Trophoblast cell (in vitro differentiated cells and primary cell): Measurements from ENCODE around the gene TROAP.
"Not testable (repeated sequence)": the region's sequence is repeated elsewhere in the genome, so short reads cannot be mapped to it uniquely, and the experiment has no call there.

ENCODE experiments used
- DNase-seq, 2 donors: peaks; one replicate each; pipeline ENCODE4 v3.0.0-alpha.2; 2016
- H2AFZ ChIP-seq: 2 replicates; pipeline ENCODE4 v1.6.1; 2013; ENCODE audit warnings: low read length, moderate library complexity, mild to moderate bottlenecking; ENCODE audit not compliant: insufficient read depth, poor library complexity
- H2AK5ac ChIP-seq: 2 replicates; pipeline ENCODE4 v1.6.1; 2013; ENCODE audit warnings: mild to moderate bottlenecking, low read length
- H2BK120ac ChIP-seq: 2 replicates; pipeline ENCODE4 v1.6.1; 2013; ENCODE audit warnings: low read length, mild to moderate bottlenecking, moderate library complexity; ENCODE audit not compliant: insufficient read depth, poor library complexity
- H2BK12ac ChIP-seq: 2 replicates; pipeline ENCODE4 v1.6.1; 2013; ENCODE audit warnings: mild to moderate bottlenecking, low read length, moderate library complexity
- H2BK5ac ChIP-seq: 2 replicates; pipeline ENCODE4 v1.6.1; 2013; ENCODE audit warnings: low read length, low read depth, moderate library complexity, mild to moderate bottlenecking; ENCODE audit not compliant: poor library complexity
- H3K14ac ChIP-seq: 2 replicates; pipeline ENCODE4 v1.6.1; 2013; ENCODE audit warnings: mild to moderate bottlenecking, low read length
- H3K18ac ChIP-seq: 2 replicates; pipeline ENCODE4 v1.6.1; 2013; ENCODE audit warnings: mild to moderate bottlenecking, low read length
- H3K23ac ChIP-seq: 2 replicates; pipeline ENCODE4 v1.6.1; 2013; ENCODE audit warnings: low read length
- H3K27ac ChIP-seq: 2 replicates; pipeline ENCODE4 v1.5.1; 2013; ENCODE audit warnings: low read depth, mild to moderate bottlenecking, inconsistent platforms, low read length, moderate library complexity
- H3K27me3 ChIP-seq: 2 replicates; pipeline ENCODE4 v1.6.1; 2013; ENCODE audit warnings: inconsistent platforms, mild to moderate bottlenecking, low read length, moderate library complexity; ENCODE audit not compliant: insufficient read depth
- H3K36me3 ChIP-seq, 2 experiments: 1 replicate in 1 of 2; 2 replicates in 1 of 2; pipeline ENCODE4 v1.6.1; 2013; ENCODE audit warnings: low read length in 2 of 2, mild to moderate bottlenecking in 2 of 2, moderate library complexity in 1 of 2; ENCODE audit not compliant: insufficient read depth in 2 of 2, control insufficient read depth in 1 of 2
- H3K4ac ChIP-seq: 2 replicates; pipeline ENCODE4 v1.6.1; 2013; ENCODE audit warnings: low read depth, mild to moderate bottlenecking, low read length, moderate library complexity
- H3K4me1 ChIP-seq, 2 experiments: 1 replicate in 1 of 2; 2 replicates in 1 of 2; pipeline ENCODE4 v1.6.1; 2013; ENCODE audit warnings: low read length in 2 of 2, mild to moderate bottlenecking in 2 of 2, moderate library complexity in 1 of 2; ENCODE audit not compliant: insufficient read depth in 2 of 2, control insufficient read depth in 1 of 2
- H3K4me2 ChIP-seq: 2 replicates; pipeline ENCODE4 v1.6.1; 2013; ENCODE audit warnings: inconsistent platforms, mild to moderate bottlenecking, low read length, moderate library complexity
- H3K4me3 ChIP-seq: 2 replicates; pipeline ENCODE4 v1.5.1; 2013; ENCODE audit warnings: mild to moderate bottlenecking, low read depth, low read length, inconsistent platforms
- H3K79me1 ChIP-seq: one replicate; pipeline ENCODE4 v1.6.1; 2013; ENCODE audit warnings: low read length
- H3K79me2 ChIP-seq: 2 replicates; pipeline ENCODE4 v1.6.1; 2013; ENCODE audit warnings: low read length, mild to moderate bottlenecking; ENCODE audit not compliant: control insufficient read depth, insufficient read depth, poor library complexity
- H3K9ac ChIP-seq: 2 replicates; pipeline ENCODE4 v1.6.1; 2013; ENCODE audit warnings: mild to moderate bottlenecking, low read length
- H3K9me3 ChIP-seq: 2 replicates; pipeline ENCODE4 v1.6.1; 2013; ENCODE audit warnings: low read depth, mild to moderate bottlenecking, control low read depth, inconsistent platforms, low read length; ENCODE audit not compliant: insufficient read depth
- H4K12ac ChIP-seq: 2 replicates; pipeline ENCODE4 v1.6.1; 2013; ENCODE audit warnings: low read depth, mild to moderate bottlenecking, low read length, moderate library complexity
- H4K8ac ChIP-seq: 2 replicates; pipeline ENCODE4 v1.6.1; 2013; ENCODE audit warnings: low read depth, mild to moderate bottlenecking, low read length, moderate library complexity
- H4K91ac ChIP-seq: one replicate; pipeline ENCODE4 v1.6.1; 2013; ENCODE audit warnings: low read depth, mild to moderate bottlenecking, low read length, moderate library complexity
- WGBS: extraction: QIAGEN DNeasy Blood & Tissue Kit; methylation state at CpG from one replicate; pipeline ENCODE4 v1.1.7; 2013; ENCODE audit warnings: missing lambda C conversion rate; ENCODE audit not compliant: insufficient read length, insufficient coverage; ENCODE audit errors: extremely low coverage; 5-methylcytosine and 5-hydroxymethylcytosine counted together

TROAP gene

GRCh38 chr12:49331380-49332222 lies 8.5 kb downstream of the TROAP start:
- no peak overlapping the region for H2BK120ac ChIP-seq
- no peak overlapping the region for H3K14ac ChIP-seq
- H4K12ac ChIP-seq: no peak overlapping the region
- H4K91ac ChIP-seq: no peak overlapping the region
- H3K18ac ChIP-seq: no peak overlapping the region
- H3K27me3 ChIP-seq: peaks cover 23% of the 10 kb centered on the region
- H3K79me2 ChIP-seq: no peaks in the 10 kb centered on the region
- no peak overlapping the region for H4K8ac ChIP-seq
- no peak overlapping the region for H3K23ac ChIP-seq
- H2BK5ac ChIP-seq: no peak overlapping the region
- peaks cover 33% of the 10 kb centered on the region in 2 experiments for H3K36me3 ChIP-seq
- no peak overlapping the region for H3K4ac ChIP-seq
- H3K27ac ChIP-seq: no peak overlapping the region
- H3K9ac ChIP-seq: no peak overlapping the region
- no peak overlapping the region for H3K4me2 ChIP-seq
- peak; percentile 68 to 81 for DNase-seq
- H3K79me1 ChIP-seq: no peaks in the 10 kb centered on the region
- peaks cover 10% of the 10 kb centered on the region for H3K9me3 ChIP-seq
- no peak overlapping the region for H2AK5ac ChIP-seq
- H3K4me3 ChIP-seq: no peak overlapping the region
- no CpG with 5 or more reads among the region's 11 CpGs for WGBS
- no peak overlapping the region for H2BK12ac ChIP-seq
- H3K4me1 ChIP-seq: peaks cover 0 to 2% of the 10 kb centered on the region in 2 experiments
- H2AFZ ChIP-seq: no peak overlapping the region

DNA sequence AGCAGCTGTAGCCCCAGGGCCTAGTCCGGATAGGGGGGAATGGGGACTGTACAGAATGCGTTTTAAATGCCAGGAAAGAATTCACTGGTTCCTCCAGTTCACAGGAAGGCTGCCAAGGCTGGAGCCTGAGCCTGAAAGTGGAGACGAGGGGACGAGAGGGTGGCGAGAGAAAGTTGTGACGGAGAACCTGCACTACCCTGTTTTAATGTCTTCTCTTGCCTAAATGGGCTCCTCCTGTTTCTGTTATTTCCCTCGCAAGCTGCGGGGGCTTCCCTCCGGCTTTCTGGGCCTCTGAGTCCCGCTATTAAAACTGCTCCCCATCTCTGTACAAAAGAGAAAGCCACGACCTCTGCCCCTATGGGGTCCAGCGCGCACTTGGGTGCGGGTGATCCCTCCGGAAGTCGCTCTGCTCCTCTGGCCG lies 9.4 kb downstream of the TROAP start:
- WGBS: no CpG with 5 or more reads among the region's 17 CpGs
- H3K4me3 ChIP-seq: no peak overlapping the region
- no peak overlapping the region for H4K8ac ChIP-seq
- H4K12ac ChIP-seq: no peak overlapping the region
- H3K27me3 ChIP-seq: peaks cover 29% of the 10 kb centered on the region
- no peak overlapping the region for H2BK120ac ChIP-seq
- H2BK5ac ChIP-seq: no peak overlapping the region
- no peak overlapping the region for H3K27ac ChIP-seq
- peaks cover 4 to 5% of the 10 kb centered on the region in 2 experiments for H3K4me1 ChIP-seq
- no peak overlapping the region for H3K14ac ChIP-seq
- no peak overlapping the region for H3K4ac ChIP-seq
- no peak for DNase-seq
- H3K79me2 ChIP-seq: no peaks in the 10 kb centered on the region
- no peak overlapping the region for H3K9ac ChIP-seq
- H3K4me2 ChIP-seq: no peak overlapping the region
- no peaks in the 10 kb centered on the region for H3K79me1 ChIP-seq
- H4K91ac ChIP-seq: no peak overlapping the region
- H2BK12ac ChIP-seq: no peak overlapping the region
- no peak overlapping the region for H3K23ac ChIP-seq
- peaks cover 25 to 29% of the 10 kb centered on the region in 2 experiments for H3K36me3 ChIP-seq
- H3K9me3 ChIP-seq: peaks cover 13% of the 10 kb centered on the region
- H3K18ac ChIP-seq: no peak overlapping the region
- no peak overlapping the region for H2AFZ ChIP-seq
- no peak overlapping the region for H2AK5ac ChIP-seq

DNA sequence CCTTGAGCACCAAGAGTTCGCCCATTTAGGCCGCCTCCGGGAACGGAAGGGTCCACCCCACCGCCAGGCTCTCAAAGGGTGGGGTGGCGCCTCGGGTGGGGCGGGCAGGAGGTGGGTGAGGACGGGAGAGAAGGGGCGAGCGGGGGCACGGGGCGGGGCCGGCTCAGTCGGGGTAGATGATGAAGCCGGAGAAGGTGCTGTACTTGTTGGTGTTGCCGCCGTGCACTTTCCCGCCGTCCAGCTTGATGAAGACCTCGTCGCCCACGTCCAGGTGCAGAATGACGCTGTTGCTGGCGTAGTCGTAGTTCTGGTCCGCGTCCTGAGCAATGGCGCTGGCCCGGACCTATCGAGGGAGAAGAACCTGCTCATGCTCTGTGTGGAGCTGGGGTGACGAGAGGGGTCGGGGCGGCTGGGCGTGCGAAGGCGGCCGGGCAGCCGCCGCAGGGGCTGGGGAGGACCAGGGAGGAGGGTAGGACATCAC lies 9.9 kb downstream of the TROAP start:
- Histone ChIP-seq H3K4me2 (no peak overlapping the region), H2AFZ (no peak overlapping the region), H3K36me3 (peaks cover 25 to 29% of the 10 kb centered on the region in 2 experiments), H3K79me2 (no peaks in the 10 kb centered on the region), H3K9ac (no peak overlapping the region), H3K9me3 (peaks cover 13% of the 10 kb centered on the region), H4K12ac (no peak overlapping the region), H3K14ac (no peak overlapping the region), H3K4me3 (peak overlapping the region; percentile 46), H3K79me1 (no peaks in the 10 kb centered on the region), H3K4me1 (peaks cover 4 to 5% of the 10 kb centered on the region in 2 experiments), H2BK5ac (no peak overlapping the region), H2AK5ac (no peak overlapping the region), H4K91ac (no peak overlapping the region), H4K8ac (no peak overlapping the region), H3K27me3 (peaks cover 34% of the 10 kb centered on the region), H3K4ac (no peak overlapping the region), H3K27ac (no peak overlapping the region), H3K23ac (no peak overlapping the region), H3K18ac (no peak overlapping the region), H2BK120ac (no peak overlapping the region), H2BK12ac (no peak overlapping the region)
- no peak for DNase-seq
- WGBS: no CpG with 5 or more reads among the region's 40 CpGs

- H3K9me3 ChIP-seq: peaks cover 13% of the 10 kb centered on the region
- not testable (repeated sequence) for H3K4me1 ChIP-seq, DNase-seq, H3K9ac ChIP-seq, H2AFZ ChIP-seq, H4K8ac ChIP-seq, H3K4me2 ChIP-seq, H3K18ac ChIP-seq, H4K91ac ChIP-seq, H4K12ac ChIP-seq, H2BK120ac ChIP-seq, H3K4me3 ChIP-seq, H2BK5ac ChIP-seq, H3K23ac ChIP-seq, H3K27ac ChIP-seq, H3K79me1 ChIP-seq, H2BK12ac ChIP-seq, H3K14ac ChIP-seq, H3K79me2 ChIP-seq, H2AK5ac ChIP-seq, H3K4ac ChIP-seq
- WGBS: no CpG with 5 or more reads among the region's 21 CpGs
- peaks cover 42% of the 10 kb centered on the region for H3K27me3 ChIP-seq
- peaks cover 24 to 27% of the 10 kb centered on the region in 2 experiments for H3K36me3 ChIP-seq
These were observed 10.7 kb downstream of the TROAP start for GRCh38 chr12:49333778-49334177.
